Esophagus squamous epithelium (tissue), 4 donors: ENCODE data around the gene SENP6.

ENCODE experiments used
- POLR2A ChIP-seq, 4 donors: fragments of 450-650 bp; IDR thresholded peaks; one replicate each; pipeline ENCODE4 v1.6.1; 2017; ENCODE audit warnings: antibody characterized with exemption in 4 of 4, mild to moderate bottlenecking in 4 of 4, moderate library complexity in 3 of 4
- TF ChIP-seq, protein P1 (sequence below), 6 experiments: fragments of 450-650 bp in 4 of 6; fragments of 200-600 bp in 2 of 6; sonication (generic) in 2 of 6; IDR thresholded peaks; one replicate each; pipeline ENCODE4 v1.5.1; 2016 to 2019; ENCODE audit warnings: antibody characterized with exemption in 6 of 6, mild to moderate bottlenecking in 4 of 6, moderate library complexity in 4 of 6

DNA sequence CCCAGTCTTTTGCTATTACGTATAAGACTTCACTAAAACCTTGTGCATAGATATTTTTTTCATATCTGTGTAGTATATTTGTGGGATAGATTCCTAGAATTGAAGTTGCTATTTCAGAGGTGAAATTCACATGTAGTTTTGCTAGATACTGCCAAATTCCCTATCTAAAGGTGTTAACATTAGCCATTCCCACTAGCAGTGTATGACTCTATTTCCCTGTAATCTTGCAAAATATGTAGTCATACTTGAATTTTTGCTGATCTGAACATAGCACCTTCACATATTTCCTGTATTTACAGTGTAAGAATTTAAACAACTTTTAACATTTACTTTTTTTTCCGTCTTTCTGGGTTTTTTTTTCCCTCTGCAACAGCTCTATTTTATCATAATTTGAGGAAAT lies 24.9 kb downstream of the SENP6 start:
- TF ChIP-seq, protein P1, sequence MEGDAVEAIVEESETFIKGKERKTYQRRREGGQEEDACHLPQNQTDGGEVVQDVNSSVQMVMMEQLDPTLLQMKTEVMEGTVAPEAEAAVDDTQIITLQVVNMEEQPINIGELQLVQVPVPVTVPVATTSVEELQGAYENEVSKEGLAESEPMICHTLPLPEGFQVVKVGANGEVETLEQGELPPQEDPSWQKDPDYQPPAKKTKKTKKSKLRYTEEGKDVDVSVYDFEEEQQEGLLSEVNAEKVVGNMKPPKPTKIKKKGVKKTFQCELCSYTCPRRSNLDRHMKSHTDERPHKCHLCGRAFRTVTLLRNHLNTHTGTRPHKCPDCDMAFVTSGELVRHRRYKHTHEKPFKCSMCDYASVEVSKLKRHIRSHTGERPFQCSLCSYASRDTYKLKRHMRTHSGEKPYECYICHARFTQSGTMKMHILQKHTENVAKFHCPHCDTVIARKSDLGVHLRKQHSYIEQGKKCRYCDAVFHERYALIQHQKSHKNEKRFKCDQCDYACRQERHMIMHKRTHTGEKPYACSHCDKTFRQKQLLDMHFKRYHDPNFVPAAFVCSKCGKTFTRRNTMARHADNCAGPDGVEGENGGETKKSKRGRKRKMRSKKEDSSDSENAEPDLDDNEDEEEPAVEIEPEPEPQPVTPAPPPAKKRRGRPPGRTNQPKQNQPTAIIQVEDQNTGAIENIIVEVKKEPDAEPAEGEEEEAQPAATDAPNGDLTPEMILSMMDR (IDR thresholded peaks at IDR 0.05) = no peak
- TF ChIP-seq POLR2A (IDR thresholded peaks at IDR 0.05) = no peak
